Muscle of back (tissue), 11 donors: ENCODE data around the gene SNUPN. TPM values are rescaled to one million over a fixed set of nuclear protein-coding genes. Genes with fewer than 3 reads are reported as not detected.

ENCODE experiments used
- DNase-seq, 3 donors: peaks; one replicate each; pipeline versions ENCODE4 v3.0.0 to v3.0.0-alpha.2; 2013
- polyA plus RNA-seq, 10 donors: library from polyadenylated mRNA; unstranded; fragments of 120-200 nt; gene quantifications; one replicate each; pipeline ENCODE4 v1.2.1, GENCODE V29; 2013; ENCODE audit not compliant: insufficient read length in 10 of 10

The SNUPN gene
- polyA plus RNA-seq, 10 donors: 16.7 to 25.5 (median 20.2) TPM

DNA sequence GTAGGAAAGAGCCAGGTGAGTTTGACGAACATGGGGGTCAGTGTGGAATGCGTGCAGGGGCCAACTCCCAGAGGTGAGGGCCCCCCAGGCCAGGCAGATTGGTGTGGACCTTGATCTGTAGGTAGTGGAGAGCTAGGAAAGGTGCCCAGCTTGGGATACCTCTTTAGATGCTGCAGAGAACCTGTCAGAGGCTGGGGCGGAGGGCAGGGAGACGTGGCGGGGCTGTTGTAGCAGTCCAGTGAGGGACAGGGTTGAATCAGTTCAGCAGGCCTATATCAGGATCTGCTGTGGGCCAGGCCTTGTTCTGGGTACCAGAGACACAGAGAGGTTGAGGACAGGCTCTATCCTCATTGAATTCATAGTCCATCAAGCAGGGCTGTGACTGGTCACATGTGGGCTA lies 30.8 kb upstream of the SNUPN start:
- DNase-seq: no peak

DNA sequence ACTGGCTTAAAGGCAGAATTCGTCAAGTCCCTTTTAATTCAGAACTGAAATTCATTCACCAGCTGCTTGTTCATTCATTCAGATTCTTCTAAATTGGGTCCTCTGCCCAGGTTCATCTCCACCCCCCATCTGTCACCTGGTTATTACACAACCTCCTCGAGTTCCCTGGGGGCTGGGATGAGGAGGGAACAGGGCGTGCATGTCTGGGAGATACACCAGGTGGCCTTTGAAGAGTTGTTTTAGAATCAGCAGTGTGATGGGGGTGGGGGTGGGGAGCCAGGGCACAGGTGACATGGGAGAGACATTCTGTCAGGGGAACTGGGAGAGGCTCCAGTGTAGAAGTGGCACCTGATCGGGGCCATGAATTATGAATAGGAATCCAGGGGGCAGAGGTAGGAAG lies 30.4 kb upstream of the SNUPN start:
- DNase-seq: no peak

DNA sequence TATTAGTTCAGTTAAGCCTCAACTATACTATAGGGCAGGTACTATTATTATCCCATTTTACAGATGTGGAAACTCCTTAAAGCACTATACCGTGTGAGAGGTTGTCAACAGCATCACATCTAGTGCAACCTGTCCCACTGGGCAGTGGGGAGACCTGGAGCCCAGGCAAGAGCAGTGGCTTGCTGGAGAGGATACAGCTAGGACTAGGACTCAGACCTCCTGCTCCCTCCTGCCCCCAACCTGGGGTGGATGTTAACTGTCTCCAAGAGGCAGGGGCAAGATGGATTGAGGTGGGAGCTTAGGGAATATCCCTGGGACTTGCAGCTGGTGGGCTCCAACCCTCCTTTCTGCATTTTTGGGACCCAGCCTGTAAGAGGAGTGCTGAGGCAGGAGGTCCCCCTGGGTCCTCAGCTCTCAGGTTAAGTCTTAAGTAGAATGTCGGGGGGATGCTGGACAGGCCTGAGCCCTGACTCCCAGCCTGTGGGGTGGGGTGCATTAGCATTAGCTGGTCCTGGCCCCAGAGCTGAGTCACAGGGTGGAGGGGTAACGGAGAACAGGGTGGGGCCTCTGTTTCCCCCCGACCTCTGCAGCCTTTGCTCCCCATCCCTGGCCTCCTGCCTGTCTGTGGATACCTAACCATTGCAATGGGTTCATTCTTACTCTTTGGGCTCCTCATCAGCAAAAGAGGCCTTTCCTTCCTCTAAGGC lies 28.8 kb upstream of the SNUPN start:
- DNase-seq: no peak

DNA sequence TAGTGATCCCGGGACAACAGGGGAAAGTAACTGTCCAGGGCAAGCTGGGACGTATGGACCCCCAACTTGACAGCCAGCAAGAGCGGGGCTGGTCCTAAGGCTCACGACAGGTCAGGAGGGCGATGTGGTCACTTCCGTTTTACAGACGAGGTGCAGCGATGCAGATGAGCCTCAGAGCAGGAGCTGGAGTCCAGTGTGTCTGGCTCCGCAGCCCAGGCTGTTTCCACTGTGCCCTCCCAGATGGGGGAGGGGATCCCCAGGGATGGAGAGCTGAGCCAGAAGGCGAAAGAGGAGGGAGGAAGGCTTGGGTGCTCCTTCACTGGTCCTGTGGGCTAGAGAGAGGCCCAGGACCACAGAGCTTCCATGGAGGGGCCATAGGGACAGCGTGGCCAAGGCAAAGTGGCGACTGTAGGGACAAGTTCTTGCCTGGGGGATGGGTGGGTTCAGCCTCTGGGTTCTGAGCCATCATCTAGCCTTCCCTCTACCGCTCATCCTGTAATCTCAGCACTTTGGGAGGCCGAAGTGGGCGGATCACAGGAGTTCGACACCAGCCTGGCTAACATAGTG lies 27.9 kb upstream of the SNUPN start:
- no peak for DNase-seq

DNA sequence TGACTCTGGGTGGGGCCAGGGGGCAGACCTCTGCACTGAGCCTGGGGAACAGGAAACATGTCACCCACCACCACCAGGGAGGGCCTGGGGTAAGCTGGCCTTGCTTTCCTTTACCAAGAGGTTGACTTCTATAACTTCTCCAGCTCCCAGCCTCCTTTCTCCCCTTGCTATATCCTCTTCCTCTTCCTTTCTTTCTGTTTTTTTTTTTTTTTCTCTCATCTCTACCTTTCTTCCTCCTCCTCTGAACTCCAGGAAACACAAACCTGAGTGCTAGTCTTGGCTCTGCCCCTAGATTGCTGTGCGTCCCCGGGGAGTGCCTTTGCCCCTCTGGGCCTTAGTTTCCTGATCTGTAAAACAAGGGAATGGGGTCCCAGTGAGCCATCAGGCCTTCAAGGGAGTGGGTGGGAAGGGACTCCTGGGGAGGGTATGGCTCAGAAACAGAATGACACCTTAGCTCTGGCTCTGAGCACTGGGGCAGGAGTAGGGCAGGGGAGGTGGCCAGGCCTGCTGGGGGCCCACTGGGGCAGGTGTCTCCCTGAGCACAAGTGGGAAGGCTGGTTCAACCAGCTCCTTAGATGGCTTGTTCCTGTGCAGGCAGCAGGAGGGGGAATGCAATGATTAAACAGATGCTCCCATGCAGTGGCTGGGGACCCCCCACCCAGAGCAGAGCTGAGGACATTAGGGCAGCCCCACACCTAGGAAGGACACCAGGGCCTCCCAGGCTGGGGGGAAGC lies 26.5 kb upstream of the SNUPN start:
- DNase-seq: no peak

DNA sequence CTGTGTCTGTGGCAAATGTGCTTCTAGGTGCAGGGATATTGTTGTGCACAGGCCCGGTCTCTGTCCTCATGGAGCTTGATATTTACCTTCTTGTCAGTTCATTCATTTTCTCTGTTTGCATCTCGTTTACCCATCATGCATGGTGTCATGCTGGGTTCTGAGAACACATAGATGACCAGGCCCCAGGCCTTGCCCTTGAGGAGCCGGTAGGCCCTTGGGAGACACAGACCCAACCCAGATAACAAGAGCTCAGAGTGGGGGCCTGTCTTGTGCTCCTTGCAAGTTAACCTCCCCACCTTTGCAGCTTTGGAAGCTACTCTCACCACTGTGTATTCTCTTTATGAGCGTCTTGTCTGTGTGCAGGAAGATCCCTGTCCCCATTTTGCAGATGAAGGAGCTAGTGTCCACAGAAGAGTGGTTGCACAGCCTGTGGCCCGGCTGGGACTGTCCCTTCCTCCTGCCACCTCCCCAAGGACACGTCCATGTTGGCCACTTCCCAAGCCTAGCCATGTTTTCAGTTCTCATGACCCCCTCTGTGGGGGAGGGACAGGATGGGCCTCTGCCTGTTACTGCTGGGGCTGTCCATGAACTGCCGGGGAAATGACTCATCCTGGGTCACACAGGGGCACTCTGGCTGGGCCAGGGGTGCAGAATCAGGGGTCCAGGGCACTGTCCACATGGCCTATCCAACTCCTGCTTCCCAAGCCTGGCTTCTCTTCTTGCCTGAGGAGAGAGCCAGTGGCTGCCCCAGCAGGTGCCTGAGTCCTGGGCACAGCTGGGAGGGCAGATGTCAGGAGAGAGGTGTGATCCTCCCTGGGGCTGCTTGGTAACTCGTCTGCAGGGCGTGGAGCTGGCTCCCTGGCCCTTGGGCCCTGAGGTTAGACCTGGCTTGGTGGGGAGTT lies 25.6 kb upstream of the SNUPN start:
- DNase-seq: no peak

DNA sequence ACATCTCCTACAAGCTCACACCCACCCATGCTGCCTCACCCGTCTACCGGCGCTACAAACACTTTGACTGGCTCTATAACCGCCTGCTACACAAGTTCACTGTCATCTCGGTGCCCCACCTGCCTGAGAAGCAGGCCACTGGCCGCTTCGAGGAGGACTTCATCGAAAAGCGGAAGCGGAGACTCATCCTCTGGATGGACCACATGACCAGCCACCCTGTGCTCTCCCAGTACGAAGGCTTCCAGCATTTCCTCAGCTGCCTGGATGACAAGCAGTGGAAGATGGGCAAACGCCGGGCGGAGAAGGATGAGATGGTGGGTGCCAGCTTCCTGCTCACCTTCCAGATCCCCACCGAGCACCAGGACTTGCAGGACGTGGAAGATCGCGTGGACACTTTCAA lies 24.3 kb upstream of the SNUPN start:
- no peak for DNase-seq

DNA sequence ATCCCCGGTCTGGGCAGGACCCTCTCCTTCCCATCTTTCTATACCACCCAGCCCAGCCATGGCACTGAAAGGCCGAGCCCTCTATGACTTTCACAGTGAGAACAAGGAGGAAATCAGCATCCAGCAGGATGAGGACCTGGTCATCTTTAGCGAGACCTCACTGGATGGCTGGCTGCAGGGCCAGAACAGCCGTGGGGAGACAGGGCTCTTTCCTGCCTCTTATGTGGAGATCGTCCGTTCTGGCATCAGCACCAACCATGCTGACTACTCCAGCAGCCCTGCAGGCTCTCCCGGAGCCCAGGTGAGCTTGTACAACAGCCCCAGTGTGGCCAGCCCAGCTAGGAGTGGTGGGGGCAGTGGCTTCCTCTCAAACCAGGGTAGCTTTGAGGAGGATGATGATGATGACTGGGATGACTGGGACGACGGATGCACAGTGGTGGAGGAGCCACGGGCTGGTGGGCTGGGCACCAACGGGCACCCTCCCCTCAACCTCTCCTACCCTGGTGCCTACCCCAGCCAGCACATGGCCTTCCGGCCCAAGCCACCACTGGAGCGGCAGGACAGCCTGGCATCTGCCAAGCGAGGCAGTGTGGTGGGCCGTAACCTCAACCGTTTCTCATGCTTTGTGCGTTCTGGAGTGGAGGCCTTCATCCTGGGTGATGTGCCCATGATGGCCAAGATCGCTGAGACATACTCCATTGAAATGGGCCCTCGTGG lies 23.7 kb upstream of the SNUPN start:
- no peak for DNase-seq

DNA sequence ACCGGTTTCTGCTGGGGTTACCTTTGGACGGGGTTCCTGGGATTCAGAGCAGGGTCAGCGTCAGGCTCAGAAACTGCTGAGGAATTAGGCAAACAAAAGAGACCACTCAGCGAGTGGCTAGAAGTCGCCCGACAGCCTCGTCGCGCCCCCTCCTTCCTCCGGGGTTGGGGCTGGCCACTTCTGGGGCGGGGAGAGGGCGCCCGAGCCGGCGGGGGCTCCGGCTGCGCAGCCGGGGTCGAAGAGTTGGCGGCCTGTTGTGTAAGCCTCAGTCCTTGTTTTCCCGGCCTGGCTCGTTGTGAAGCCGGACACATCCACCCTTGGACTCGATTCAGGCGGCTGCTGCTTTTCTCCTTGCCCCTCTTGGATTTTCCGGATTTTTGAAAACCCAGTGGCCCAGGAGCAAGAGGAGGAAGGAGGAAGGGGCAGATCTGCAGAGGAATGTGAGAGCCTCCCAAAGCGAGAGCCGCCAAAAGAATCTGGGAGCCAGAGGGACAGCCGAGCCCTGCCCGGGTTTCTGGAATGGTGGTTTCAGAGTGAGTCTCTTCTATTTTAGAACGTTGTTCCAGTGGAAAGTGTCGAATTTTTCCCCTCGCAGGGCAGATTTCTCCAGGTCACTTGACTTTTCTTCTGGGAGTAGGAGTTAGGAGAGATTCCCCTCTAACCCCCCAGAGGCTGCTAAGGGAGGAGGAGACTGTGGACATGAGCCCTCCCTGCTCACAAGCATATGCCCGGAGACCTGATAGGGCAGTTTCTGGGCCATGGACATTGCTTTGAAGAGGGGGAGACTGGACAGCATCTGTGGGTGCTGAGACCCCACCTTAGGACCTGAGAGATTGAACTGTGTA lies 22.9 kb upstream of the SNUPN start:
- peak in 1 of 3 donors; percentile 57 for DNase-seq

DNA sequence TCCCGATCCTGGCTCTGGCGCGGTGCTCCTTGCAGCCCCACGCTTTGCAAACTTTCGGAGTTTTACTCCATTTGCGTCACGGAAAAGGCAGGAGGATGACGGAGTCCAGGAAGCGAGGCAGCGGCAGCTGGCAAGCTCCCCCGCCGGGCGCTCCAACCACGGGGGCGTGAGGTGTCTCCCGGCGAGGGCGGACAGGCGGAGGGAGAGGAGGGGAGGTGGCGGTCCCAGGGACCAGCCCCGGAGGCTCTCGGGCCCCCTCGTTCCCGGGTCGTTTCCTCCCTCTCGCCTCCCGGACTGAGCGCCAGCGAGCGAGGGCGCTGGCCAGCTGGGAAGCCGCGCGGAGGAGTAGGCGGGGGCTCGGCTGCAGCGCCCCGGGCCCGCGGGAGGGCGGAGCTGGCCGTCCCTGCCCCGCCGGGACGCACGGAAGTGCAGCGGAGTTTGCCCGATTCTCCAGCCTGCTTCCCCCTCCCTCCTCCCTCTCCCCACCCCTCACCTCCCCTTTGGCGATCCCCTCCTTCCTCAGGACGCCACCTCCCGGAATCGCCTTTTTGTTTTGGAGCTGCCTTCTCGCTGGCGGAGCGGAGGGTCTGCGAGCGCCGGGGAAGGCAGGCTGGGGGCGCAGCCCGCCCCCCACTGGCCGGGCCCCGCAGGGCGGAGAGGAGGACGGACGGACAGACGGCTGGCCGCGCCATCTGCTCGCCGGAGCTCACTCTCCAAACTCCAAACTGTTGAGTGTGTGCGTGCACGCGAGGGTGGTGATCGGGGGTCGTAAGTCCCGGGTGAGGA lies 22.0 kb upstream of the SNUPN start, which contains the start of gene SNX33:
SNX33 (plus strand) TSS at position 543 of the 786 bp plus-strand sequence. CDS start 1,191 bp downstream, outside the sequence.
- DNase-seq: peak; percentile 80 to 96 (median 91)

DNA sequence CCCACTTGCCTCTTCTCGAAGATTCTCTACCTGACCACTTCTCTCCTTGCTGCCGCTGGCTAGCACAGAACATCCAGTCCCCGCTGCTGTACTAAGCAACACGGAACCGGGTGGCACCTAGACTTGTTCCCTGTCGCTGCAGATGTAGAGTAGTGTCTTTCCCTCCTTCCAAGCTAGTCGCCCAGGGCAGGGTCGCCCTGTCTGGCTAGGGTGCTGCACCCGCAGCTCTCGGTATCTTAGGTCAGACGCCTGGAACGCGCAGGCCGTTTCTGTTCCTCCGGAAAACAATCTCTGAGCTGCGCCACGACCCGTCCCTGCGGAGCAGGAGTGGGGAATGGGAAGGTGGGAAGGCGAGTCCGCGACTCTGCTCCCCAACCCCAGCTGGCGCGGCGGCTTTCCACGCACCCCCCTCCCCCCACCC lies 21.4 kb upstream of the SNUPN start:
- no peak for DNase-seq

DNA sequence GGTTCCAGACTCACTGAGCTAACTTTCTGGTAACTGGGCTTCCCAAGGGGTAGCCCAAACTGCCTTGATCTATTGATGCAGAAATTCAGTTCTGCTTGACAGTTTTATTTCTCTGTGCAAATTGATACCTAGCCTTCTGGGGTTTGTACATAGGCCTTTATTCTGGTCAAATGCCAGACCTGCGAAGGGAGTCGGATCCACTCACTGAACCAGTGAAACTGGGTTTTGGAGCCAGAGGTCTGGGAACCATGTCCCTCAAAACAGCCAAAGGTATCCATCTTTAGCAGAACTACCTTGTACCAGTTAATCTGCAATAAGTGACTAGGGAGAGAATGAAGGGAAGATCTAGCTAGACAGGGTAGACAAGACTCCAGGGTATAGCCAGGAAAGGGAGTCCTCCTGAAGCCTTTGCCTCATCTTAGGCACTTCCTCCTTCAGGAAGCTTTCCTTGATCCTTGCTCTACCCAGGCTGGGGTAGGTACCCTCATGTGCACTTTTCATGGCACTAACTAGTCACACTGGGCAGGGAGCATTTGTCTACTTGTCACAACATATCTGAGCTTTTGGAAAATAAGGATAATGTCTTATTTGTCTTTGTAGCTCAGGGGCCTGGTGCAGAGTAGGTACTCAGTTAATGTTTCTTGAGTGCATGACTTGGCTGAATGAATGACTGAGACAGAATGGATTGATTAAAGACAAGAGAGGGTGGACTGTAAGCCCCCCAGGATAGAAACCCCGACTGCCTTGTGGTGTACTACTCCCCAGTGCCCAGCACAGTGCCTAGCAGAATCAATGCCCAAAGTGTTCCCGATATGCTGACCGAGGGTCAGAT lies 20.8 kb upstream of the SNUPN start:
- no peak for DNase-seq

DNA sequence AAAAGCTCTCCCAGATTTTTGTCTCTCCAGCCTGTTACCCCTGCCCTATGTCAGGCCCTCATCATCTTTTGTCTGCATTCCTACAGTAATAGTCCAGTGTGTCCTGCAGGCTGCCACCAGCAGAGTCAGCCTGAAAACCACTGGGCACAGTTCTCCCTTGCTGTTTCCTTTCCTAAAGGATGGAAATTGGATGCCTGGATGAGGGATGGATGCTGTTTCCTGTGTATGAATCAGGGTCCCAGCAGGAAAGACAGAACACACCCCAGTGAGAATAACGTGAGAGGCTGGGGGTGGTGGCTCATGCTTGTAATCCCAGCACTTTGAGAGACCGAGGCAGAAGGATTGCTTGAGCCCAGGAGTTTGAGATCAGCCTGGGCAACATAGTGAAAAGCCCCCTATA lies 18.9 kb upstream of the SNUPN start:
- DNase-seq: no peak

DNA sequence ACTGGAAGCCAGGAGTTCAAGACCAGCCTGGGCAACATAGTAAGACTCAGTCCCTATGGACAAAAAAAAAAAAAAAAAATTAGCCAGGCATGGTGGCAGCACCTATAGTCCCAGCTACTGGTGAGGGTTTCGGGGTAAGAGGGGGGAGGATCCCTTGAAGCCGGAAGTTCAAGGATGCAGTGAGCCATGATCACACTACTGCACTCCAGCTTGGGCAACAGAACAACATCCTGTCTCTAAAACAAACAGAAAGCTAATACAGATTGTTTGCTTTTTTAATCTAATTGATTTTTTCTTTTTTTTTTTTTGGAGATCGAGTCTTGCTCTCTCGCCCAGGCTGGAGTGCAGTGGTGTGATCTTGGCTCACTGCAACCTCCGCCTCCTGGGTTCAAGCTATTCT lies 16.1 kb upstream of the SNUPN start:
- DNase-seq: no peak

DNA sequence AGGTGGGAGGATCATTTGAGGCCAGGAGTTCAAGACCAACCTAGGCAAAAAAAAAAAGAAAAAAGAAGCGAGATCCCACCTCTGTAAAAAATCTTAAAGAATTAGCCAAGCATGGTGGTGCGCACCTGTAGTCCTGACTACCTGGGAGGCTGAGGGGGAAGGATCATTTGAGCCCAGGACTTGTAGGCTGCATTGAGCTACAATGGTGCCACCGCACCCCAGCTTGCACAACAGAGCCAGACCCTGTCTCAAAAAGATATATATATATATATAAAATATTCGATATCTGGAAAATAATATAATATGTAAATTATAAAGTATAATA lies 15.6 kb upstream of the SNUPN start:
- no peak for DNase-seq

DNA sequence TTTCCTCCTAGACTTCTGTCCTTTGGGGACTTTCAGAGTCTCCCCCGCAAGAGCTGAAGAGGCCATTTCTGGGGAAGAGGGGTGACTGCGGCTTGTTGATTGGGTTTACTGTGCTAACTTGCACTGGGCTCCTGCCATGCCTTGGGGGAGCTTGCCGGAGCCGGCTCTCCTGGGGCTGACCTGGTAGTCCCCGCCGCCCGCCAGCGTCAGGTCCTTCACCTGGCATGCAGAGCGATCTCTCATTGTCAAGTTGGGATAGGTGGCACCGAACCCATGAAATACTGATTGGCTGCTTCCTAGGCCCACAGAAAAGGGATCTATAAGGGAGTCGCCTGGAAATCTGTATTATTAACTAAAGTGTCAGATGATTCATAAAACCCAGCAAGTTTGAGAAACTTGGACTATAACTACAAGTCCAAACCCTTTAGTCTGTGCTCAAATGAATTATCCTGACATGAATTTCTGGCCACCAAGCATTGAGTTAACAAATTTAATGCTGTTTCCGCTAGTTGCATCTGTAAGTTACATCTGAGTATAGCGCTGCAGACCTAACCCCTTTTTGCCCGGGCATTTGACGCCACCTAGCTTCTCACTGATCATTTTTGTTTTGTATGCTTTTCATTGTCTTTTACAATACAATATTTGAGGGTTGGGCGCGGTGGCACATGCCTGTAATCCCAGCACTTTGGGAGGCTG lies 15.1 kb upstream of the SNUPN start:
- peak in 1 of 3 donors; percentile 76 for DNase-seq

DNA sequence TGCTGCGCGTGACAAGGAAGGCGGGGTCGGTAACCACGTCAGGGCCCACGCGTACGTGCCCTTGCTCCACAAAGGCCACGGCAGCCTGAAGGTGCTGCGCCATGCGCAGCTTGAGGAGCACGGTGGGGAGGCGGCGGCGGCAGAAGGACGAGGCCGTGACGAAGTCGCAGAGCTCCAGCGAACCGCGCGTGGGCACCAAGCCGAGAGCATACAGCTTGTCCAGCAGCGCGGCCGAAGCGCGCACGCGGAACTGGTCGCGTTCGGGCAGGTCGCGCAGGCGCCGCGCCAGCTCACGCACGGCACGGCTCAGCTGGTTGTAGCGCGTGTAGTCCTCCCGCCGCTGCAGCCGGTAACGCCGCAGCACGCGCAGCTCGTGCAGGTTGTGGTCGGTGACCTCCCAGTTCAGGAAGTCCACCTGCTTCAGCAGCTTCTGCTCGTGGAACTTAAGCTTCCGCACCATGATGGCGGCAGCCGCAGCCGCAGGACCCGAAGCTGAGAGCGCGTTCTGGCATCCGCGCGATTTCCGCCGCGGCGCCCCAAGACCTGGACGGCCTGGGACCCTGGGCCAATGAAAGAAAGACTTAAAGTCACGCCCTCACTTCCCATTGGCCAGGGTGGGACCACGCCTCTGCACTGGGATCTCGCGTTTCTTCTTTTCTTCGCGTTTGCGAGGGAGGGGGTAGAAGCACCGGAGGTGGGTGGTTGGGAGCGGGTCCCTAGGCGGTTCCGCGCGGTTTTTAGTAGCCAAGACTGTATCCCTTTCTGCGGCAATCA lies 14.4 kb upstream of the SNUPN start, which contains the start of gene IMP3:
IMP3 (minus strand) TSS at position 516 of the 774 bp plus-strand sequence; CDS start at position 460, 56 bp downstream.
- peak; percentile 98 to 99 (median 98) for DNase-seq
